Middle frontal gyrus (tissue), 1 donor: ENCODE results near the gene FOXD3.

Experiments
- DNase-seq: peaks from one replicate; pipeline ENCODE4 v3.0.0-alpha.2; 2015; ENCODE audit warnings: low spot score; ENCODE audit errors: extremely low spot score

The FOXD3 gene

DNA sequence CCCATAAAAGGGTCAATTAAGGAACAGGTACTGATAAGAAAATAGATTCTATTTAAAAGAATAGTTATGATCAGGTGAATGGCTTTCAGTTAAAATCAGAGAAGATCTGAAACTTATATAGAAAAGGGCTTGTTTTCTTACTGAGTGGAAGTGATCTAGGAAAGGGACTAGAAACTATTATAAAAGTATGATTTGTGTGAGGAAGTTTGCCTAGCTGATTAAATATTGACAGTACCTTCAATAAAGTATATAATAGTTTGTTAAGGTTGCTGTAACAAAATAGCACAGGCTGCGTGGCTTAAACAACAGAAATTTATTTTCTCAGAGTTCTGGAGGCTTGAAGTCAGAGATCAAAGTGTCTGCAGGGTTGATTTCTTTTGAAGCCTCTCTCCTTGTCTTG lies 39.7 kb downstream of the FOXD3 start:
- no peak for DNase-seq

DNA sequence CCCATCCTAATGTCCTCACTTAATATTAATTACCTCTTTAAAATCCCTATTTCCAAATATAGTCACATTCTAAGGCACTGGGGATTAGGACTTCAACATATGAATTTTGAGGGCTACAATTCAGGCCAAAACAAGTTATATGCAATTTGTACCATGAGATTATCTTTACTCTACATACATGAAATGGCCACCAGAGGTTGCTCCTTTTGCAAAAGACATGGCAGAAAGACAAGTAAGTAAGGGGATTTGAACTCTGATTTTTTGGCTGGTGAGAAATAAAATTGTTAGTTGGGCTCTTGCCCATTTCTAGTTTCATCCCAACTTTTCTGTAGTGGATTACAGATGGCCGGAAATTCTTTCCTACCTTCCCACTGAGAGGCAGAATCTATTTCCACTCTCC lies 40.2 kb downstream of the FOXD3 start:
- DNase-seq, result no peak

DNA sequence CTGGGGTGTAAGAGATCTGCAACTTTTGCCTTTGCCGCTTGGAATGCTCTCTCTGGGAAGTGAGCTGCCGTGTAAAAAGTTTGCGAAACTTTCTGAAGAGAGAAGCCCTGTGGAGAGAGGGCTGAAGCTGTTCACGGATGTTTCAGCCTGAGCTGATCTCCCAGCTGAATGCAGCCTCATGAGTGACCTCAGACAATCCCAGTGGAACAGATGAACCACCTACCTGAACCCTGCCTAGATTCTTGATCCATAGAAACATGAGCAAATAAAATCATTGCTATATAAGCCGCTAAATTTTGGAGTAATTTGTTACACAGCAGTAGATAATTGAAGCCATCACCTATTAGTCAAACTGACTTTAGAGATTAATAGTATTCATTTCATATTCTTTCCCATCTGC lies 40.6 kb downstream of the FOXD3 start:
- no peak for DNase-seq

GRCh38 chr1:63366908-63367214 lies 44.5 kb downstream of the FOXD3 start:
- no peak for DNase-seq

GRCh38 chr1:63367215-63368103 lies 45.1 kb downstream of the FOXD3 start, which contains the start of gene ALG6:
Gene ALG6 (plus strand): TSS chr1:63367627. CDS start chr1:63370978, 3,351 bp downstream.
- DNase-seq, result peak; percentile 85

GRCh38 chr1:63368131-63368530 lies 45.8 kb downstream of the FOXD3 start:
- DNase-seq, result no peak
